Renal pelvis (tissue), 4 donors: Measurements from ENCODE around the gene DBN1. TPM values are rescaled to one million over a fixed set of nuclear protein-coding genes. Genes with fewer than 3 reads are reported as not detected.

Source experiments
- DNase-seq: peaks from one replicate; pipeline ENCODE4 v3.0.0-alpha.2; 2013
- polyA plus RNA-seq, 3 donors: library from polyadenylated mRNA; unstranded; fragments of 120-200 nt; gene quantifications; one replicate each; pipeline ENCODE4 v1.2.1, GENCODE V29; 2013; ENCODE audit not compliant: insufficient read length in 3 of 3

The DBN1 gene
- polyA plus RNA-seq, 3 donors, result 198 to 243 (median 217) TPM

- DNase-seq, result no peak
Measured at GRCh38 chr5:177508837-177509236, 35.4 kb upstream of the DBN1 start.

- DNase-seq, result no peak
Measured at GRCh38 chr5:177508221-177508611, 34.8 kb upstream of the DBN1 start.

DNA sequence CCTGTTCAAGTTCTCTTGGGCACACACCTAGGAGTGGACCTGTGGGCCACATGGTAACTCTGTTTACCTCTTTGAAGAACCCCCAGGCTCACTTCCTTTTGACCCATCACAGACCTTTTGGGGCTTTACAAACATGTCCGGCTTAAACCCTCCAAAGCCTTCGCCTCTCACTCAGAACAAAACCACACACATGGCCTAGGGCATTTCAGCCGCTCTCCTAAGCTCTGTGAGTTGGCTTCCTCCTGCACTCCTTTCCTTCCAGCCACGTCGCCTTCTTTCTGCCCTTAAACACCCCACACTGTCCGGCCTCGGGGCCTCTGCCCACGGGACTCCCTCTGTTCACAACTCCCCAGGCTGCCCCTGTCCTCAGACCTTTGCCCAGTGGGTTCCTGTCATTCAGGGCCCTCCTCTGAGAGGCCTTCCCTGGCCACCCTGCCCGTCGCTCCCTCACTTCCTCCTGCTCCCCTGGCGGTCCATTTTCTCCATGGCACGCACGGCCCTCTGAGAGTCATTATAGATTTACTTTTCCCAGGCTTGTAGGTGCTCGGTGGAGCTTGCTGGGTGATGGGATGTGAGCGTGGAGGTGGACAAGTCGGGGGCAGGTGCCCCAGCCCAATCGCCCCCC, 34.3 kb upstream of the DBN1 start:
- no peak for DNase-seq

DNA sequence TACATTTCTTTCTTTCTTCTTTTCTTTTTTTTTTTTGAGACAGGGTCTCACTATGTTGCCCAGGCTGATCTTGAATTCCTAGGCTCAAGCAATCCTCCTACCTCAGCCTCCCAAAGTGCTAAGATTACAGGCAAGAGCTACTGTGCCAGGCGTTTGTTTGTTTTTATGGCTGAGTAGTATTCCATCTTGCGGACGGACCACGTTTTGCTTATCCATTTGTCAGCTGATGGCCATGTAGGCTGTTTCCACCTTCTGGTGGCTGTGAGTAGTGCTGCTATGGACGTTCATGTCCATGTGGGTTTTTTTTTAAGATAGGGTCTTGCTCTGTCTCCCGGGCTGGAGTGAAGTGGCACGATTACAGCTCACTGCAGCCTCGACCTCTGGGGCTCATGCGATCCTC, 33.7 kb upstream of the DBN1 start:
- DNase-seq, result no peak

- DNase-seq, result no peak
Measured at GRCh38 chr5:177505075-177505474, 31.6 kb upstream of the DBN1 start.

- no peak for DNase-seq
Measured at GRCh38 chr5:177504086-177505056, 30.9 kb upstream of the DBN1 start.

DNA sequence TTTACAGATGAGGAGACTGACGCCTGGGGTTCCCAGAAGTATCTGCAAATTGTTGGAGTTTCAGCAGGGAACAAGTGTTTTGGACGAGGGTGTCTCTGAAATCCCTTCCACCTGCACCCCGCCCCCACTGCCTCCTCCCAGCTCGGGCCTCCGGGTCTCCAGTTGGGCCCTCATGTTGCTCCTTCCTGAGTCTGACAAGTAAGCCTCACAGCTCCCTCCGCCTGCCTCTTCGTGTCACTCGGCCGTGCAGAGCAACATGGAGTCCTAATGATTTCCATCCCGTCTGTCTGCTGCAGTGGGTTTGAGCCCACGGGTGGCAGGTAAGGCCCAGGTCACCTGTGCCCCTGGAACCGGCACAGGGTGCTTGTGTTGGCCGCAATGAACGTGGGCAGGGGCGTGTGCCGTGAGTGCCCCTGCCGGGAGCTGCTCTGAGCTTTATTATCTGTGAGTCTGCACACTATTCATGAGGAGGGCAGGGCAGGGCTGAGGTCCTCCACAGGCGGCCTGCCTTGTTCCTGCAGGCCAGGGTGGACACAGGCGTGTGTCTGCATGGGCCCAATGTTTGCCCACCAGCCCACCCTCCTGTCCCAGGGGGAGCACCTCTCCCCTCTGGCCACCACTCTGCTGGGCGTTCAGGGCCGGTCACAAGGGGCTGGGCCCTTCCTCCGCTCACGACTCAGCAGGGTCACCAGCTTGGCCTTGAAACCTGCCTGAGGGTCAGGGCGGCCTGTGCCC, 30.1 kb upstream of the DBN1 start:
- no peak for DNase-seq

DNA sequence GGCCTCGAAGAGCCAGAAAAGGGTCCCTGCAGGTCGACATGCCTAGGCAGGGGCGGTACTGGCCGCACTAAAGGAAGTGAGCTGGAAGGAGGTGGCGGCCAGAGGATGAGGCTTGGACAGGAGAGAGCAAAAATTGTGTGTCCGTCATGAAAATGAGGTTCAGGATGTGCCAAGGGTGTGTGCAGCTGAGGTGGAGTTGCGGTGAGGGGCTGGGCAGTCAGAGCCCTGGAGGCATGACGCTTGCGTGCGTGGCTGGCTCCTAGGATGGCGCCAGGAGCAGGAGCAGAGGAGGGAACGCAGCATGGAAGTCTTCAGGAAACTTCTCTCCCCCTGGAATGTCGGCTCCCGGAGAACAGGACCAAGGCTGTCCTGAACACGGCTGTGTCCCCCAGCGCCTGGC, 29.5 kb upstream of the DBN1 start:
- no peak for DNase-seq

GRCh38 chr5:177501874-177502678, 28.6 kb upstream of the DBN1 start:
- DNase-seq, result no peak

DNA sequence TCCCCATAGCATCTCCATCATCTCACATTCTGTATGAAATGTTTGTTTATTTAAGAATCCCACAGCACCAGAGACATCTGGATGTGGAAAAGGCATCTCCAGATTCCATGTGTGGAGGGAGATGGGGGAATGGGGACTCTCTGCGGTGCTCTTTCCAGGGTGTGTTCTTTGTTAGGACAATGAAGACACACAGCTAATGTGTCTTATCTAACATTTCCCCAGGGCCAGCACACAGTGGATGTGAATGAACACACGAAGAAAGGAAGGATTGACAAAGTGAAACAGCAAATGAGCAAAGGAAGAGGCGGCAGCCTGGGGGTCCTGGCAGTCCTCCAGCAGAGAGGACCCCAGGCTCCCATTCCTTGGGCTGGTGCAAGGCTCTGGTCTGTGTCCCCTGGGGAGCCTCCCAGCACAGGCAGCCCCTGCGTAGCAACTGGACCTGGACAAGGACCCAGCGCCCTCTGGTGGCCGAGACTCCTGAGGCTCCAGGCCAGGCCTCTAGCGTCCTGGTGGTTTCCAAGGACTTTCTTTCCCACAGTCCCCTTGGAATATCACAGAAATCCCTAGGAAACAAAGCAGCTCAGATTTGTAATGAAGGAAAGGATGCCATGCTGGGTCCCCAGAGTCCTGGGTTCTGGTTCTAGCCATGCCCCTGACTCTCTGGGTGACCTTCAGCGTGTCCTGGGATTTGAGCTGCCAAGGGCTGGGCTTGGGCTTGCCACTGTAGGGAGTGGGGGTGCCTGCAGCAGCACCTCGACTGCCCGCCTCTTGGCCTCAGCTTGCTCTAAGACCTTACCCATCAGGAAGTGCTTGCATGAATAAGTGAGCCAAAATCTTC, 27.5 kb upstream of the DBN1 start:
- peak; percentile 83 for DNase-seq

DNA sequence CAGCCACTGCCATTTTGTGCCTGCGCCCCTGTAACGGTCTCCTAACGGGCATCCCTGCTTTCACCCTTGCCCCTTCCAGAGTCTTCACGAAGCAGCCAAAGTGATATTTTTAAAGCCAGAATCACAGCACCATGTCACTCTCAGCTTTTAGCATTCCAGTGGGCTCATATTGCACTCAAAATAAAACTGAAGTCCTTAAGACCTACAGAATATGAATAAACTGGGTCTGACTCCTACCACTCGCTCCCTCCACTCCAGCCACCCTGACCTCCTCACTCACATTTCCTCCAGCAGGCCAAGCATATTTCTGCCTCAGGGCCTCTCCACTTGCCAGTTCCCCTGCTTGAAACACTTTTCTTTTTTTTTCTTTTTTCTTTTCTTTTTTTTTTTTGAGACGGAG, 26.4 kb upstream of the DBN1 start:
- no peak for DNase-seq

DNA sequence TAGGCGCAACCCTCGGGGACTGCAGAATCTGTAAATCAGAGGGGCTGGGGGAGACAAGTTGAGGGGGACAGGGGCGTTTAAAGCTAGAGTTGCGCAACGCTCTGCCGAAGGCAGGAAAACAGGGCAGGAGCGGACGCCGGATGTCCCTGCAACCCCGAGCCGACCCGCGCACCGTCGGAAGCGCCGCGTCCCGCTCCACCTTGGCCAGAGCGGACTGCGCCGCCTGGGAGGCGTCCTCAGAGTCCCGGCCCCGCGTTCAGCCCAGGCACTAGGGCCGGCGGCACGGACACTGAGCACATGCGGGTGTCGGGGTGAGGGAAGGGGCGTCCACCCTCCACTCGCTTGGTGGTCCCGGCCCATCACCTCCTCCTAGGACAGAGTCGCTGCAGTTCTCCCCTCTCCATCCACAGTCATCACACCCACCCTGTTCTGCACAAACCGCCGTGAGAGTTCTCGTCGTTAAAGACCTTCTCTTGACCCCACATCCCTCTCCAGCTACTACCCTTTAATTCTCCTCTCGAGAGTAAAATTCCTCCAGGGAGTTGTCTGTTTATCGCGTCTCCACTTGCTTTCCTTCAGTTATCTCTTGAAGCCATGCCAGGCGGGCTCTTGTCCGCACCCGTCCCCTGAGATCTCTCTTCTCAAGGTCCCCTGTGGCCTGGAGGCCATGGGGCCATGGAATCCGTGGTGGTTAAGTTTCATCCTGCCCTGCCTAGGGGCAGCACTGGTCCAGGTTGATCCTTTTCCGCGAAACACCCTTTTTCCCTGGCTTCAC, 24.8 kb upstream of the DBN1 start:
- DNase-seq, result peak; percentile 33

GRCh38 chr5:177497292-177498012, 24.0 kb upstream of the DBN1 start, which contains the start of gene PDLIM7:
Gene PDLIM7, minus strand, starts transcription at chr5:177497604. Its CDS starts 1,092 bp downstream, at chr5:177496512.
- DNase-seq, result peak; percentile 97

DNA sequence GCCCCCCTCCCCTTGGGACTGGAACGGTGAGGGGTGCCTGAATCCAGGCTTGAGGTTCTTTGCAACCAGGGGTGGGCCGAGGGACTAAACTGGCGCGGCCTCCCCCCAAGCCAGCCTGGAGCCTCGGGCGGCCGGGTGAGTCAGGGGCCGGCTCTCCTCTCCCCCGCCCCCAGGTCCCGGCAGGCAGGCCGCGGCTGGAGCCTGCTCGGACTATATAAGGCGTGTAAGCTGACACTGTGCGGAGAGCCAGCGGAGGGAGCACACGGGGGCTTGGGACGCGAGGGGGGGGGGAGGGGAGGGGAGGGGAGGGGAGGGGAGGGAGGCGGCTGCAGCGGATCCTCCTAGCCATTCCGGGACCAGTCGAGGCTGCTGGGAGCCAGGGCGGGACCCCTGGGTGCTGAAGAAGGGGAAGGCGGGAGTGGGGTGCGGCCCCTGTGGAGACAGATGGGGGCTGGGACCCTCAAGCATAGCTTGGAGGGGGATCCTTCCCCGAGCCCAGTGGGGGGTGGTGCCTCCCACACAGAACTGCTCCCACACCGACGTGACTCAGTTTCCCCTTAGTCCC, 23.4 kb upstream of the DBN1 start:
- DNase-seq, result peak; percentile 90

- no peak for DNase-seq
Measured at GRCh38 chr5:177496070-177496726, 22.8 kb upstream of the DBN1 start.

DNA sequence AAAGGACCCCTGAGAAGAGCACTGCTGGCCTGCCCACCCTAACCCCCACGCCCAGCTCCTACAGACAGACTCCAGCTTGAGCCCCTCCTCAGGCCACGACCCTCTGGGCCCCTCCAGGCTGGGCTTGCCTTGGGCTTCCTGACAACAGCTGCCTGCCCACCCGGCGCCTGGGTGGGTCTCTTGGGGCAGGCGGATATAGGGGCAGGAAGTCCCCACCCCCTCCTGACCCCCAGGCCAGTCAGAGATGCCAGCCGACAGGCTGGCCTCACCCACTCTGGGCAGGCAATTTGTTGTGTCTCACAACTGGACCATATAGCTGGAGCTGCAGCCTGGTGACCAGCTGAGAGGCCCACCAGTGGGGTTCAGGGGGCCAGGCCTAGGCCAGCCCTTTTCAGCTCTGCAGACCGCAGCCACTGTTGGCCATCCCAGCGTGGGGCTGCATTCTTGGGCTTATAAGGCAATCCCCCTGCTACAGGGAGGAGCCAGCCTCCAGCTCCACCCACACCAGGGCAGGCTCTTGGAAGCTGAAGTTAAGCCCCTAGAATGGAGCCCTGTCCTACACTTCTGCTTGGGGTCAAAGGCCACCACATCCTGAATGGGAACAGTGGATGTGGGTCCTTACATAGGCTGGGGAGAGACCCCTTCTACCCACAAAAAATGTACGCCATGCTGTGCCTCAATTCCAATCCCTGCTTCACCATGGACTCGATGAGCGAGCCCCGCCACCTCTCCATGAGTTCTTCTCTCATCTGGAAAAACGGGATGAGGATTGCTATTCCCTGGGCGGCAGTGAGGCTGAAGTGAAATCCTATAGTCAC, 22.0 kb upstream of the DBN1 start:
- peak; percentile 78 for DNase-seq
